ENCODE results near the gene DNASE1L1. TPM values are rescaled to one million over a fixed set of nuclear protein-coding genes. Genes with fewer than 3 reads are reported as not detected.

DNASE1L1 gene
- total RNA-seq, 1 donor from 2014 or later = 20.7 TPM

DNA sequence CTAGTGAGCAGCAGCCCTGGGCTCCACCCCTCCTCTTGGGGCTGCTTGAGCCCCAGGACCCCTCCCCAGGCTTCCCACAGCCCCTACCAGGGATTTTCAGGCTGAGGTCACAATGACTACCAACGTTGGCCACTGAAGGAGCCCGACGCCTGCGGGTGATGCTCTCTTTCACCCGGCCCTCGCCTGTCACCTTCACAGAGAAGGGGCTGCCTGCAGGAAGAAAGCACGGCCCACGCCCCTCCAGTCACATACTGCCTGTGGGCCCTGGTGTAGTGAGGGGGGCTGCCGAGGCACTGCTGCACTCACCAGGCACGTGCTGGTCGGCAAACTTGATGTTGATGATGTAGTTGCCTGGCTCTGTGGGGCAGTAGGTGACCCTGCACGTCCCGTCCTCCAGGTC, 56.6 kb downstream of the DNASE1L1 start:
- TF ChIP-seq, protein P1, sequence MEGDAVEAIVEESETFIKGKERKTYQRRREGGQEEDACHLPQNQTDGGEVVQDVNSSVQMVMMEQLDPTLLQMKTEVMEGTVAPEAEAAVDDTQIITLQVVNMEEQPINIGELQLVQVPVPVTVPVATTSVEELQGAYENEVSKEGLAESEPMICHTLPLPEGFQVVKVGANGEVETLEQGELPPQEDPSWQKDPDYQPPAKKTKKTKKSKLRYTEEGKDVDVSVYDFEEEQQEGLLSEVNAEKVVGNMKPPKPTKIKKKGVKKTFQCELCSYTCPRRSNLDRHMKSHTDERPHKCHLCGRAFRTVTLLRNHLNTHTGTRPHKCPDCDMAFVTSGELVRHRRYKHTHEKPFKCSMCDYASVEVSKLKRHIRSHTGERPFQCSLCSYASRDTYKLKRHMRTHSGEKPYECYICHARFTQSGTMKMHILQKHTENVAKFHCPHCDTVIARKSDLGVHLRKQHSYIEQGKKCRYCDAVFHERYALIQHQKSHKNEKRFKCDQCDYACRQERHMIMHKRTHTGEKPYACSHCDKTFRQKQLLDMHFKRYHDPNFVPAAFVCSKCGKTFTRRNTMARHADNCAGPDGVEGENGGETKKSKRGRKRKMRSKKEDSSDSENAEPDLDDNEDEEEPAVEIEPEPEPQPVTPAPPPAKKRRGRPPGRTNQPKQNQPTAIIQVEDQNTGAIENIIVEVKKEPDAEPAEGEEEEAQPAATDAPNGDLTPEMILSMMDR (conservative IDR thresholded peaks at IDR 0.05; ENCODE audit: low read depth, low read length) = no peak
- no peak overlapping the region for H3K4me3 ChIP-seq (ENCODE audit: low read depth, low read length)
- DNase-seq (ENCODE audit: low read depth) = no peak

DNA sequence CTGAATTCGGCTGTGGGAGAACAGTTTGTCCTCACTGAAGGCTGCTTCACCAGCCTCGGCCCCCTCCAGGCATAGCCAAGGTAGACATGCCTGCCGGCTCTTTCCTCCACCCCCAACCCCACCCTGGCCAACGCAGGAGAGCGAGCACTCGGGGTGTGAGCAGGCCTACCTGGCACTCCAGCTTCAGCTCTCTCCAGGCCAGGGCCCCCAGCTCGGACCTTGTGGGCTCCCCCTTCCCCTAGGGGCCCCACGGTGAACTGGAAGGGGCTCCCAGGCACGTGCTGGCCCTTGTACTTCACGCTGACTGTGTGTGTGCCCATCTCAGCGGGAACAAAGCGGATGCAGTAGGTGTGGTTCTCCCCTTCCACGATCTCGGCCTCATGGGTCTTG, 57.0 kb downstream of the DNASE1L1 start:
- TF ChIP-seq, protein P1 (conservative IDR thresholded peaks at IDR 0.05; ENCODE audit: low read depth, low read length) = no peak
- H3K4me3 ChIP-seq (ENCODE audit: low read depth, low read length) = no peak overlapping the region
- no peak for DNase-seq (ENCODE audit: low read depth)

Other genes starting within 250 kb of the DNASE1L1 start
- gene OPN1MW, start 226.7 kb downstream of the DNASE1L1 start, total RNA-seq = not detected in 2 replicates
- gene OPN1MW2, start 189.5 kb downstream of the DNASE1L1 start, total RNA-seq = not detected in 2 replicates
- not detected in 2 replicates for gene OPN1MW3, start 151.7 kb downstream of the DNASE1L1 start, total RNA-seq
- not detected in 2 replicates for gene TEX28, start 114.1 kb downstream of the DNASE1L1 start, total RNA-seq
- 0.17 TPM in 1 of 2 replicates, not detected in the other for gene TKTL1, start 113.5 kb downstream of the DNASE1L1 start, total RNA-seq
- 953 and 1,430 TPM in 2 replicates for gene FLNA, start 34.6 kb downstream of the DNASE1L1 start, total RNA-seq
- gene EMD, start 30.0 kb downstream of the DNASE1L1 start, total RNA-seq = 50.7 and 63.0 TPM in 2 replicates
- 5,736 and 6,055 TPM in 2 replicates for gene RPL10, start 10.9 kb downstream of the DNASE1L1 start, total RNA-seq
- 33.6 and 55.8 TPM in 2 replicates for gene TAFAZZIN, start 2.3 kb upstream of the DNASE1L1 start, total RNA-seq
- gene ATP6AP1, start 19.4 kb upstream of the DNASE1L1 start, total RNA-seq = 28.5 and 55.1 TPM in 2 replicates
- gene GDI1, start 27.9 kb upstream of the DNASE1L1 start, total RNA-seq = 116 and 144 TPM in 2 replicates
- 51.1 and 74.1 TPM in 2 replicates for gene FAM50A, start 34.9 kb upstream of the DNASE1L1 start, total RNA-seq
- 5.9 and 14.6 TPM in 2 replicates for gene PLXNA3, start 49.0 kb upstream of the DNASE1L1 start, total RNA-seq
- gene LAGE3, start 70.0 kb upstream of the DNASE1L1 start, total RNA-seq = 23.0 and 28.4 TPM in 2 replicates
- gene UBL4A, start 77.4 kb upstream of the DNASE1L1 start, total RNA-seq = 39.4 and 65.5 TPM in 2 replicates
- gene SLC10A3, start 81.4 kb upstream of the DNASE1L1 start, total RNA-seq = 26.1 and 29.1 TPM in 2 replicates
- 24.8 and 31.8 TPM in 2 replicates for gene FAM3A, start 107.0 kb upstream of the DNASE1L1 start, total RNA-seq
- 70.5 and 84.1 TPM in 2 replicates for gene G6PD, start 137.6 kb upstream of the DNASE1L1 start, total RNA-seq
- gene IKBKG, start 138.4 kb upstream of the DNASE1L1 start, total RNA-seq = 15.8 and 21.4 TPM in 2 replicates
- gene CTAG1A, start 175.9 kb upstream of the DNASE1L1 start, total RNA-seq = not detected in 2 replicates
- gene CTAG1B, start 210.0 kb upstream of the DNASE1L1 start, total RNA-seq = not detected in 2 replicates
- gene CTAG2, start 244.3 kb upstream of the DNASE1L1 start, total RNA-seq = not detected in 2 replicates

All from epithelial cell of proximal tubule (primary cell).